Ascending aorta (tissue), 2 donors: Measurements from ENCODE around the gene SIRT2. TPM values are rescaled to one million over a fixed set of nuclear protein-coding genes. Genes with fewer than 3 reads are reported as not detected.
A peak's percentile ranks its signal among the peaks of the same experiment; 100 is the strongest.

Experiments used
- DNase-seq, 2 donors: peaks; one replicate each; pipeline ENCODE4 v3.0.0-alpha.2; 2019; ENCODE audit warnings: low spot score in 2 of 2
- H3K27ac ChIP-seq, 2 donors: fragments of 200-600 bp; sonication (generic); one replicate each; pipeline ENCODE4 v1.5.1; 2016 to 2017; ENCODE audit warnings: mild to moderate bottlenecking in 1 of 2
- H3K27me3 ChIP-seq: fragments of 200-600 bp; sonication (generic); one replicate; pipeline ENCODE4 v1.5.1; 2017
- H3K36me3 ChIP-seq, 2 donors: fragments of 200-600 bp; sonication (generic); one replicate each; pipeline ENCODE4 v1.5.1; 2016
- H3K4me1 ChIP-seq, 2 donors: fragments of 200-600 bp; sonication (generic); one replicate each; pipeline ENCODE4 v1.5.1; 2016 to 2017; ENCODE audit warnings: mild to moderate bottlenecking in 1 of 2
- H3K4me3 ChIP-seq, 2 donors: fragments of 200-600 bp; sonication (generic); one replicate each; pipeline ENCODE4 v1.5.1; 2016 to 2017; ENCODE audit warnings: mild to moderate bottlenecking in 1 of 2
- H3K9me3 ChIP-seq, 2 donors: fragments of 200-600 bp; sonication (generic); one replicate each; pipeline ENCODE4 v1.5.1; 2016
- intact Hi-C: fragments of 100-400 bp; cut with DNase I; formaldehyde crosslinking; loops from one replicate; pipeline ENCODE4 v1.15.1; 2023
- total RNA-seq: library from RNA; depleted of rRNA; stranded (reverse); fragments of >200 nt; gene quantifications from one replicate; pipeline ENCODE4 v1.1.0, GENCODE V29; 2016
- TF ChIP-seq, protein P1 (sequence below), 3 experiments: fragments of 200-600 bp in 2 of 3; fragments of 450-650 bp in 1 of 3; sonication (generic) in 2 of 3; IDR thresholded peaks; one replicate each; pipeline ENCODE4 v1.5.1; 2016 to 2019; ENCODE audit warnings: antibody characterized with exemption in 3 of 3, mild to moderate bottlenecking in 1 of 3, moderate library complexity in 1 of 3

SIRT2 gene
- total RNA-seq: 53.1 TPM

DNA sequence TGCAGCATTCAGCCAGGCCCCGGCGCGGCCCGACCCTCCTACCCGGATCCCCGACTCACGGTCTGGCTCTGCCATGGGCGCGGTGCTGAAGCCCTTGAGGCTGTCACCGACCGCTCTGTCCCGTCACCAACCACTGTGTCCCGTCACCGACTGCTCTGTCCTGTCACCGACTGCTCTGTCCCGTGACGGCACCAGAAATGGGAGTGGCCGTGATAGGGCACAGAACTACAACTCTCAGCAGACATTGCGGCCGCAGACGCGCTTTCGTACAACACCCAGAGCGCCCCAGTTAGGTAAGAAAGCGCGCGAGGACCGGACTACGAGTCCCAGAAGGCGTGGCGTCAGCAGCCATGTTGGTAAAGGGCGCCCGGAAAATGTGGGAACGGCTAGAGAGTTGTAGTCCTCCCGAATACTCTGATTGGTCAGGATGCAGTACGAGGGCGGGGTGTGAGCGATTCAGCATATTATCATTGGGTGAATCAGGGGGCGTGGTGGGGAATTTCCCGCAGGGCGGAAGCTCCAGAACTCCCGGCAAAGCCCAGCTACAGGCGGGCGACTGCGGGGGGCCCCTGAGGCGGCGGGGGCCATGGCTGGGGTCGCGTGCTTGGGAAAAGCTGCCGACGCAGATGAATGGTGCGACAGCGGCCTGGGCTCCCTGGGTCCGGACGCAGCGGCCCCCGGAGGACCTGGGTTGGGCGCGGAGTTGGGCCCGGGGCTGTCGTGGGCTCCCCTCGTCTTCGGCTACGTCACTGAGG lies at the start of gene SIRT2, which contains the start of gene NFKBIB:
TSS of gene SIRT2 (minus strand) at position 172 of the 755 bp plus-strand sequence. CDS start at position 75, 97 bp downstream.
TSS of gene NFKBIB (plus strand) at position 523 of the 755 bp plus-strand sequence. CDS start at position 587, 64 bp downstream.
- intact Hi-C loops: loop anchor here (1.0 to 10.0 kb wide), 7 partner anchors 29 to 497 kb away; partner anchors contain the start of genes ECH1, EIF3K, FAM98C and MRPS12
- DNase-seq: peak; percentile 100
- Histone ChIP-seq H3K27ac (peak within 1 kb of the TSS; percentile 94), H3K36me3 (peaks cover 0 to 4% of the 10 kb centered on the region in 2 donors), H3K9me3 (no peaks in the 10 kb centered on the region), H3K4me3 (peak within 1 kb of the TSS; percentile 89 to 94), H3K4me1 (peaks cover 6 to 20% of the 10 kb centered on the region in 2 donors), H3K27me3 (no peaks in the 10 kb centered on the region)
- TF ChIP-seq, protein P1, sequence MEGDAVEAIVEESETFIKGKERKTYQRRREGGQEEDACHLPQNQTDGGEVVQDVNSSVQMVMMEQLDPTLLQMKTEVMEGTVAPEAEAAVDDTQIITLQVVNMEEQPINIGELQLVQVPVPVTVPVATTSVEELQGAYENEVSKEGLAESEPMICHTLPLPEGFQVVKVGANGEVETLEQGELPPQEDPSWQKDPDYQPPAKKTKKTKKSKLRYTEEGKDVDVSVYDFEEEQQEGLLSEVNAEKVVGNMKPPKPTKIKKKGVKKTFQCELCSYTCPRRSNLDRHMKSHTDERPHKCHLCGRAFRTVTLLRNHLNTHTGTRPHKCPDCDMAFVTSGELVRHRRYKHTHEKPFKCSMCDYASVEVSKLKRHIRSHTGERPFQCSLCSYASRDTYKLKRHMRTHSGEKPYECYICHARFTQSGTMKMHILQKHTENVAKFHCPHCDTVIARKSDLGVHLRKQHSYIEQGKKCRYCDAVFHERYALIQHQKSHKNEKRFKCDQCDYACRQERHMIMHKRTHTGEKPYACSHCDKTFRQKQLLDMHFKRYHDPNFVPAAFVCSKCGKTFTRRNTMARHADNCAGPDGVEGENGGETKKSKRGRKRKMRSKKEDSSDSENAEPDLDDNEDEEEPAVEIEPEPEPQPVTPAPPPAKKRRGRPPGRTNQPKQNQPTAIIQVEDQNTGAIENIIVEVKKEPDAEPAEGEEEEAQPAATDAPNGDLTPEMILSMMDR (IDR thresholded peaks at IDR 0.05): no peak

DNA sequence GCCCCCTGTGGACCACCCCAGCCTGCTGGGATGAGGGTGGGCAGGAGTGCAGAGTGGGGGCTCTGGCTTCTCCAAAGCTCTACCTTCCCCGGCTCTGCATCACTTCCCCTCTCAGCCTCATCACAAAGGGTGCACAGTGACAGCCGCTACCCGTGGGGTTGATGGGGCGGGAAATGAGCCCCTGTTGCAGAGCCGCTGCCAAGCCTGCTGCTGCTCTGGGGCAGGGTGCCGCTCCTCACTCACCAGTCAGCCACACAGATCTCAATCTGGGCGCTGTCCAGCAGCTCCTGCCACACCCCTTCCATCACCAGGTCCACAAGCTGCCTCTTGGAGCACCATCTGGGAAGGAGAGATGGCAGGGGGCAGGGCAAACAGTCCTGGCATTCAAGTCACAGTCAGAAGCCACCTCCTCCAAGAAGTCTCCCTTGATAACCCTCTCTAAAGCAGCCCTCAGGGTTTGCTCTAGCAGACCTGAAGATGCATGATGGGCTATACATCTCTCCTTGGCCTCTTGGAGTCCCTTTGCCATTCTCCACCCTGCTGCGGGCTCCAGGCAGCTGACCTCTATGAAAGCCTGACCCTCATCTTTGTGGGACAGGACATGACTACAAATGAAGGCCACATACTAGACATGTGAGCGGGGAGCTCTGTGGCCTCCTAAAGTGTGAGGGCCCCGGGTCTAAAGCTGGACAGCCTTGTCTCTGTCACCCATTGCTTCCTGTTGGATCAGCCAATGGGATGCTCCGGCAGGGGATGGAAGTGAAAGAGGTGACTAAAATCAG lies 47.0 kb upstream of the SIRT2 start:
- H3K36me3 ChIP-seq: peaks cover 0 to 22% of the 10 kb centered on the region in 2 donors
- no peak overlapping the region for H3K27ac ChIP-seq
- no peaks in the 10 kb centered on the region for H3K9me3 ChIP-seq
- TF ChIP-seq, protein P1 (IDR thresholded peaks at IDR 0.05): no peak
- no peak overlapping the region for H3K4me3 ChIP-seq
- H3K27me3 ChIP-seq: no peaks in the 10 kb centered on the region
- peaks cover 4 to 6% of the 10 kb centered on the region in 2 donors for H3K4me1 ChIP-seq
- intact Hi-C loops: no loop called here
- DNase-seq: no peak

DNA sequence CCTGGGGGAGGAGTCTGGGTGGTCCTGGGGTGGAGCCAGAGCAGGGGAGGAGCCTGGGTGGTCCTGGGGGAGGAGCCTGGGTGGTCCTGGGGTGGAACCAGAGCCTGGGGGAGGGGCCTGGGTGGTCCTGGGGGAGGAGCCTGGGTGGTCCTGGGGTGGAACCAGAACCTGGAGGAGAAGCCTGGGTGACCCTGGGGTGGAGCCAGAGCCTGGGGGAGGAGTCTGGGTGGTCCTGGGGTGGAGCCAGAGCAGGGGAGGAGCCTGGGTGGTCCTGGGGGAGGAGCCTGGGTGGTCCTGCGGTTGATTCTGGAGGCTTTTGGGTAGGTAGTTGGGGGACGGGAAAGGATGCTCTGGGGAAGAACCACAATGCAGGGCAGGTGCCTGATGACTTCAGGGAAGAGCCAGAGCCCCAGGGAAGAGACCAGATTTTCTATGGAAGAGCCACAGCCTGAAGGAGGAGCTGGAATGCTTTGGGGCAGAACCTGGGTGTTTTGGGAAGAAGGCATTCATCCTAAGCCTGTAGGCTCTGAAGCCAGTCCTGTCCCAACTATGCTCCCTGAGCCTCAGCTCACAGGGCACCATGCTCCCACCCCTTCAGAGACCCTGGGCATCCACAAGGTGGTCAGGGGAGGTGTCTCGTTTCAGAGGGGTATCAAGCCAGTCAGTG lies 46.3 kb upstream of the SIRT2 start:
- H3K36me3 ChIP-seq: peaks cover 0 to 26% of the 10 kb centered on the region in 2 donors
- no peak for DNase-seq
- TF ChIP-seq, protein P1 (IDR thresholded peaks at IDR 0.05): no peak
- peaks cover 4 to 6% of the 10 kb centered on the region in 2 donors for H3K4me1 ChIP-seq
- H3K27me3 ChIP-seq: no peaks in the 10 kb centered on the region
- intact Hi-C loops: no loop called here
- no peak overlapping the region for H3K4me3 ChIP-seq
- H3K27ac ChIP-seq: no peak overlapping the region
- no peaks in the 10 kb centered on the region for H3K9me3 ChIP-seq

DNA sequence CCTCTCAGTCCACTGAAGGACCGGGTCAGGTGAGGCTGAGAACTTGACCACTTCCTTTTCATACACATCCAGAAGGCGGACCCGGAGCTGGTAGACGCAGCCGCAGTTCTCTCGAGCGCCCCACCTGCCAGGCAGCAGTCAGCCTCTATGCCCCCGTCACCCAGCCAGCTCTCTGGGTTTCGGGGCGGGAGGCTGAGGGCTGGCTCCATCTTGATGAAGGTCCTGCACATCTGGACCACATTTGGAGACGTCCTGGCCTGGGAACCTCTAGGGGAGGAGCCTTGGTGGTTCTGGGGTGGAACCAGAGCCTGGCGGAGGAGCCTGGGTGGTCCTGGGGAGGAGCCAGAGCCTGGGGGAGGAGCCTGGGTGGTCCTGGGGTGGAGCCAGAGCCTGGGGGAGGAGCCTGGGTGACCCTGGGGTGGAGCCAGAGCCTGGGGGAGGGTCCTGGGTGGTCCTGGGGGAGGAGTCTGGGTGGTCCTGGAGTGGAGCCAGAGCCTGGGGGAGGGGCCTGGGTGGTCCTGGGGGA lies 45.6 kb upstream of the SIRT2 start:
- Histone ChIP-seq H3K9me3 (no peaks in the 10 kb centered on the region), H3K4me1 (peaks cover 3 to 4% of the 10 kb centered on the region in 2 donors), H3K4me3 (no peak overlapping the region), H3K27ac (no peak overlapping the region), H3K36me3 (peaks cover 0 to 26% of the 10 kb centered on the region in 2 donors), H3K27me3 (no peaks in the 10 kb centered on the region)
- TF ChIP-seq, protein P1 (IDR thresholded peaks at IDR 0.05): no peak
- no peak for DNase-seq
- intact Hi-C loops: no loop called here

DNA sequence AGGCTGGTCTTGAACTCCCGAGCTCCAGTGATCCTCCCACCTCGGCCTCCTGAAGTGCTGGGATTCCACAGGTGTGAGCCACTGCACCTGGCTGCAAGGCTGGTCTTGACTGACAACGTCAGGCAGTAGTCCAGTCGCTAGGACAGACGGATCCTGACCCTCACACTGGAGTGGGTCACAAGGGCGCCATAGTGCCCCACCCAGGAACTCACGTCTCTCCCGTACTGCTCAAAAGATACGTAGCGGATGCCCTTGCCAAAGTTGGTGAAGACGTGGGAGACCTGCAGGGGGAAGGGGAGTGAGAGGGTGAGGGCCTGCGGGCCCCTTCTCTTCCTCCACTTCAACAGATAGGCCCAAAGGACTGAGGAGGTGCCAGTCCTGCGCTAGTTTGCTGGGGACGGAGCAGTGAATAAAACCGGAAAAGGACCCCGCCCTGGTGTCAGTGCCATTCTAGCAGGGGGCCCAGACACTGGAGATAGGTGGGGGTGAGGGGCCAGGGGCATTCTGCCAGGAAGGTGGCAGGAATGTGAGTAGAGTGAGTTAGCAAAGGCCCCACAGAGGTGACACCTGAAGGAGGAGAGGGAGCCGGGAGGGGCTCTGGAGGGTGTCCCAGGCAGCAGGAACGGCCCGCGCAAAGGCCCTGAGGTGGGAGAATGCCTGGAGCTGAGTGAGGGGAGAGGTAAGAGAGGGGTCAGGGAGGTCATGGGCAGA lies 43.2 kb upstream of the SIRT2 start:
- TF ChIP-seq, protein P1 (IDR thresholded peaks at IDR 0.05): no peak
- no peak for DNase-seq
- no peaks in the 10 kb centered on the region for H3K27me3 ChIP-seq
- no peaks in the 10 kb centered on the region for H3K4me1 ChIP-seq
- no peak overlapping the region for H3K27ac ChIP-seq
- no peaks in the 10 kb centered on the region for H3K9me3 ChIP-seq
- intact Hi-C loops: no loop called here
- H3K4me3 ChIP-seq: no peak overlapping the region
- H3K36me3 ChIP-seq: peaks cover 0 to 24% of the 10 kb centered on the region in 2 donors
